Posterior cingulate gyrus (tissue), 11 donors: ENCODE measurements around the gene OR5L1.

Experiments
- DNase-seq, 10 donors: peaks; one replicate each; pipeline versions ENCODE4 v3.0.0 to v3.0.0-alpha.2; 2020 to 2021; ENCODE audit warnings: mixed read lengths in 3 of 10
- intact Hi-C: fragments of 100-400 bp; cut with DNase I; formaldehyde crosslinking; loops from one replicate; pipeline ENCODE4 v1.15.1; 2023

The OR5L1 gene

GRCh38 chr11:55811067-55811466, at the start of gene OR5L1:
OR5L1 (plus strand) TSS chr11:55811367; CDS start chr11:55811467, 100 bp downstream.
- DNase-seq: no peak
- intact Hi-C loops: no loop called here

GRCh38 chr11:55773138-55773537, 38.0 kb upstream of the OR5L1 start, which contains the start of gene OR5D13:
OR5D13 (plus strand) TSS chr11:55773438; CDS start chr11:55773438, 0 bp downstream.
- intact Hi-C loops: no loop called here
- DNase-seq: no peak

- no peak for DNase-seq
- intact Hi-C loops: no loop called here
These were observed 19.6 kb upstream of the OR5L1 start for GRCh38 chr11:55791606-55792005.

- no peak for DNase-seq
- intact Hi-C loops: no loop called here
These were observed 17.8 kb upstream of the OR5L1 start for GRCh38 chr11:55793321-55793720.

GRCh38 chr11:55795256-55795655, 15.9 kb upstream of the OR5L1 start, which contains the start of gene OR5D14:
OR5D14 (plus strand) TSS chr11:55795556; CDS start chr11:55795556, 0 bp downstream.
- intact Hi-C loops: no loop called here
- DNase-seq: no peak

DNA sequence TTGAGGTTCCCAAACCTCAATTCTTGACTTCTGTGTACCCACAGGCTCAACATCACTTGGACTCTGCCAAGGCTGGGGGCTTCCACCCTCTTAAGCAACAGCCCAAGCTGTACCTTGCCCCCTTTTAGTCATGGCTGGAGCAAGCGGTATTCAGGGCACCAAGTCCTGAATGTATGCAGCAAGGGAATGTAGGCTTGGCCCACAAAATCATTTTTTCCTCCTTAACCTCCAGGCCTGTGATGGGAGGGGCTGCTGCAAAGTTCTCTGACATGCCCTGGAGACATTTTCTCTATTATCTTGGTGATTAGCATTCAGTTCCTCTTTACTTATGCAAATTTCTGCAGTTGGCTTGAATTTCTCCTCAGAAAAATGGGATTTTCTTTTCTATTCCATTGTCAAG, 4.9 kb upstream of the OR5L1 start:
- intact Hi-C loops: no loop called here
- no peak for DNase-seq

- no peak for DNase-seq
- intact Hi-C loops: no loop called here
These were observed 8.2 kb downstream of the OR5L1 start, which contains the start of gene OR5D18 for GRCh38 chr11:55819330-55819729. OR5D18 (plus strand) TSS chr11:55819630; CDS start chr11:55819630, 0 bp downstream.

GRCh38 chr11:55826919-55827318, 15.8 kb downstream of the OR5L1 start, which contains the start of gene OR5L2:
OR5L2 (plus strand) TSS chr11:55827219; CDS start chr11:55827219, 0 bp downstream.
- DNase-seq: no peak
- intact Hi-C loops: no loop called here

DNA sequence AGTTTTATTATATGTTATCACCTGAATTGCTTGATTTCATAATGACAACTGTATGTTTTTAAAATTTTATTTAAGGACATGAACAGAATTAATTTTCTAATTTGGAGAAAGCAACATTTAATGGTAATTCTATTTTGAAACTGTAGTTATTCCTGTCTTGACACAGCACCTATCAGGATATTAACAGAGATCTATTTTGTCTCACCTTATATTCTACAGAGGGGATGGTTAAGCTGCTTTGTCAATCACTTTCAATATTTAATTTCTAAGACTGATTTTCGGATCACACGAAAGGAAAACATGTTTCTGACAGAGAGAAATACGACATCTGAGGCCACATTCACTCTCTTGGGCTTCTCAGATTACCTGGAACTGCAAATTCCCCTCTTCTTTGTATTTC, 27.3 kb downstream of the OR5L1 start, which contains the start of gene OR5D16:
OR5D16 (plus strand) TSS at position 301 of the 400 bp plus-strand sequence; CDS start at position 301, 0 bp downstream.
- no peak for DNase-seq
- intact Hi-C loops: no loop called here

DNA sequence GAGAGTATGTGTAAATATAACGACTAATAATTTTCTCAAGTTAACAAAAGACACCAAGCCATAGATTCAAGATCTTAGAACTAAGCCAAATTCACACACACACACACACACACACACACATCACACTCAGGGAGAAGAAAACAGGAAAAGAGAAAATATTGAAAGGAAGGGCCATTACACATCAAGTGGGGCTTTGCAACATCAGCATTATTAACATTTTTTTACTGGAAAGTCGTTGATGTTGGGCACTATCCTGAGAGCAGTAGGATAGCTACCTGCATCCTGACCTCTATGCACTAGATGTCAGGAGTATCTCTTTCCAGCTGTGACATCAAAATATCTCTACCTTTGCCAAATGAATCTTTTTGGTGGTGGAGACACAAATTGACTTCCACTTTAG, 36.3 kb downstream of the OR5L1 start:
- DNase-seq: no peak
- intact Hi-C loops: no loop called here

- DNase-seq: no peak
- intact Hi-C loops: no loop called here
These were observed 37.9 kb downstream of the OR5L1 start for GRCh38 chr11:55849037-55849436.

- intact Hi-C loops: no loop called here
- DNase-seq: no peak
These were observed 41.0 kb downstream of the OR5L1 start for GRCh38 chr11:55852141-55852540.

DNA sequence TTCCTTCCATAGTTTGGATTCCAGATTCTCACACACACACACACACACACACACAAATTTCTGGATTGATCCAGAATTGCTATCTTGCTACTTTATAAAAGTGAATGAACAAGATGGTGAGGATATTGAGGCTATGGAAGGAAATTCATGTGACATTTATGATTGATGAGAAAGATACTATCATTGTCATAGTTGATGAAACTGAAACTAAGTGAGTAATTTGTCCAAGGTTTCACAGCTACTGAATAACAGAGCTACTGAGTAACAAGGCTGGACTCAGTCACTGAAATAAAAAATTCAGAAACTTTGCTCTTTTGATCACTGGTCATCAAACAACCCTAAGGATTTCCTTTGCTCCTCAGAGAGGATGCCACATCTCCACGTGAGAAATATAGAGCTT, 43.5 kb downstream of the OR5L1 start:
- no peak for DNase-seq
- intact Hi-C loops: no loop called here
